GM12865 (cell line): Measurements from ENCODE around the gene SLTM.
"Not testable (repeated sequence)": the region's sequence is repeated elsewhere in the genome, so short reads cannot be mapped to it uniquely, and the experiment has no call there.

Experiments used
- DNase-seq: peaks from one replicate; pipeline ENCODE4 v3.0.0; 2010; ENCODE audit warnings: low read depth
- H3K4me3 ChIP-seq: 2 replicates; pipeline ENCODE4 v1.5.1; 2011; ENCODE audit warnings: mild to moderate bottlenecking, low read depth, low read length, control low read depth
- TF ChIP-seq, protein P1 (sequence below): IDR thresholded peaks from 2 replicates; pipeline ENCODE4 v1.5.1; 2011; ENCODE audit warnings: low read length, control low read depth, low read depth, inconsistent platforms; ENCODE audit not compliant: insufficient read depth; ENCODE audit errors: missing control alignments

Gene SLTM

DNA sequence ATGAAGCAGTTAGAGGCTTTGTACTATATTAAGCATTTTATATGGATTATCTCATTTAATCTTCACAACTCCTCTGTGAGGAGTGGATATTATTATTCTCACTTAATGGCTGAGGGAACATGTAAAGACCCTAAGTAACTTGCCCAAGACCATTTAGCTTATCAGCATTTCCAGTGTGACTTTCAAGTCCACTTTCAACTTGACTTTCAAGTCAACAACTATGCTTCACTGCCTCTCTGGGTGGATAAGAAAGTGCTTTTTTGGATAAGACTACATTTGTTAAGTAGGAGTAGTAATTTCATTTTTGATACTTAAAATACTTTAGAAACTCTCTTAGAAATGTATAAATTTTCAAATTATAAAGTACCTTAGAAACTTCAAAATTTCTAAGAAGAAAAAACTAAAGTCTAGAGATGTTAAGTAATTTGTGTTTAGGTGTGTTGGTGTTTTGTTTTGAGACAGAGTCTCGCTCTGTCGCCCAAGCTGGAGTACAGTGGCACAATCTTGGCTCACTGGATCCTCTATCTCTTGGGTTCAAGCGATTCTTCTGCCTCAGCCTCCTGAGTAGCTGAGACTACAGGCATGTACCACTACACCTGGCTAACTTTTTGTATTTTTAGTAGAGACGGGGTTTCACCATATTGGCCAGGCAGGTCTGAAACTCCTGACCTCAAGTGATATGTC lies 90.6 kb downstream of the SLTM start:
- no peak overlapping the region for H3K4me3 ChIP-seq
- peak; percentile 65 for DNase-seq
- TF ChIP-seq, protein P1, sequence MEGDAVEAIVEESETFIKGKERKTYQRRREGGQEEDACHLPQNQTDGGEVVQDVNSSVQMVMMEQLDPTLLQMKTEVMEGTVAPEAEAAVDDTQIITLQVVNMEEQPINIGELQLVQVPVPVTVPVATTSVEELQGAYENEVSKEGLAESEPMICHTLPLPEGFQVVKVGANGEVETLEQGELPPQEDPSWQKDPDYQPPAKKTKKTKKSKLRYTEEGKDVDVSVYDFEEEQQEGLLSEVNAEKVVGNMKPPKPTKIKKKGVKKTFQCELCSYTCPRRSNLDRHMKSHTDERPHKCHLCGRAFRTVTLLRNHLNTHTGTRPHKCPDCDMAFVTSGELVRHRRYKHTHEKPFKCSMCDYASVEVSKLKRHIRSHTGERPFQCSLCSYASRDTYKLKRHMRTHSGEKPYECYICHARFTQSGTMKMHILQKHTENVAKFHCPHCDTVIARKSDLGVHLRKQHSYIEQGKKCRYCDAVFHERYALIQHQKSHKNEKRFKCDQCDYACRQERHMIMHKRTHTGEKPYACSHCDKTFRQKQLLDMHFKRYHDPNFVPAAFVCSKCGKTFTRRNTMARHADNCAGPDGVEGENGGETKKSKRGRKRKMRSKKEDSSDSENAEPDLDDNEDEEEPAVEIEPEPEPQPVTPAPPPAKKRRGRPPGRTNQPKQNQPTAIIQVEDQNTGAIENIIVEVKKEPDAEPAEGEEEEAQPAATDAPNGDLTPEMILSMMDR, result no peak

DNA sequence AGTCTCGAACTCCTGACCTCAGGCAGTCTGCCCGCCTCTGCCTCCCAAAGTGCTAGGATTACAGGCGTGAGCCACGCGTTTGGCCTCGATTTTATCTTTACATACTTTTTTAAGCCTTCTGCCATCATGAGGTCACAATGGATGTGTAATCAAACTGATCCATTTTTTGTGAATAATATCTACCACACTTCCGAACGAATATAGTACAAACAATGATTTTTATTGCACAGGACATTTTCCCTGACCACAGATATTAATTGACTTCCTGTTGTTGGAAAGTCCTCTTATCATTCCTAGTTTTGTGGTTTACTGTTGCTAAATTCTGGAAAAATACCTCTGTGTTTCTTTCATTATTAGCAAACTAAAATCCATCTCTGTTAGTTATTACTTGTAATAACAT lies 93.4 kb downstream of the SLTM start:
- TF ChIP-seq, protein P1, result no peak
- no peak overlapping the region for H3K4me3 ChIP-seq
- no peak for DNase-seq

DNA sequence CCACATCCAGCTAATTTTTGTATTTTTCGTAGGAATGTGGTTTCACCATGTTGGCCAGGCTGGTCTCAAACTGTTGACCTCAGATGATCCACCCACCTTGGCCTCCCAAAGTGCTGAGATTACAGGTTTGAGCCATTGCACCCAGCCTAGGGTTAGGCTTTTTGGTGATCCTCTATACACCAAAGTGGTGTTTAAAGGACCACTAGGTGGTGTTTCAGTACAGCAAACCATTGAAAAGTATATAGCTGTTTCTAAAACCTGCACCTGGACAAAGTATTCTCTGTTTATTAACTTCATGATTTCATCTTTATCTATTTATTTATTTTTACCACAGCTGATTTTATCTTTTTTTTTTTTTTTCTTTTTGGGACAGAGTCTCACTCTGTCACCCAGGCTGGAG lies 94.0 kb downstream of the SLTM start:
- peak; percentile 52 for DNase-seq
- no peak overlapping the region for H3K4me3 ChIP-seq
- TF ChIP-seq, protein P1, result peak; percentile 43

DNA sequence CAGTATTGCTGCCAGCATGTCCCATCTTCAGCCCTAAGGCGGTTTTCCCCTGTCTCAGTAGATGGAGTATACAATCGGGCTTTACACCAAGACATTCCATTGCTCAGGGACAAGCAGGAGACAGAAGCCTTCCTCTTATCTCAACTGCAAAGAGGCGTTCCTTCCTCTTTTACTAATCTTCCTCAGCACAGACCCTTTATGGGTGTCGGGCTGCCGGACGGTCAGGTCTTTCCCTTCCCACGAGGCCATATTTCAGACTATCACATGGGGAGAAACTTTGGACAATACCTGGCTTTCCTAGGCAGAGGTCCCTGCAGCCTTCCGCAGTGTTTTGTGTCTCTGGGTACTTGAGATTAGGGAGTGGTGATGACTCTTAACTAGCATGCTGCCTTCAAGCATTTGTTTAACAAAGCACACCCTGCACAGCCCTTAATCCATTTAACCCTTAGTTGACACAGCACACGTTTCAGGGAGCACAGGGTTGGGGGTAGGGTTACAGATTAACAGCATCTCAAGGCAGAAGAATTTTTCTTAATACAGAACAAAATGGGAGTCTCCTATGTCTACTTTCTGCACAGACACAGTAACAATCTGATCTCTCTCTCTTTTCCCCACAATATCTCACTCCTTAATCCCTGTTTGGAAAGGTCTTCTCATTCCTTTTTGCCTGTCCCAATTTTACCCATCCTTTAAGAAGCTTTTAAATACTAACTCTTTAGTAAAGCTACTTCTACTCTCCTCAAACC lies 99.6 kb downstream of the SLTM start:
- DNase-seq, H3K4me3 ChIP-seq: not testable (repeated sequence)

DNA sequence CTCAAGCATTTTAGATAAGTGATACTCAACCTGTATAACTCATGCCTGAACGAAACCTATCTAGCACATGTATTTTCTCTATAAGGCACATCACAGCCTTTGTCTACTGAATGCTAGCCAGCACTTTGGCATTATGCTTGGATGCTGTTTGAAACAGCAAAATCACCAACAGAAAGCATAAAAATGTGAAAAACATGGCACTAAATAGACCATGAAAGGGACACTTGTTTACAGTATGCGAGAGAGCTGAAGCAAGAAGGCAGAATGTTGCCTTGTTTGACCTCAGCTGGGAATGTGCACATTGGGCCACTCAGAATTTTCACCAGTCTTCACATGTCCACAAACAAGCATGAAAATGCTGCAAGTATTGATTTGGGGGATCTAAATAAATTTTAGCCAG lies 102.9 kb downstream of the SLTM start:
- DNase-seq, result no peak
- H3K4me3 ChIP-seq, result no peak overlapping the region
- TF ChIP-seq, protein P1, result no peak
